Uterus (tissue), 4 donors: Measurements from ENCODE around the gene IL17RB. TPM values are rescaled to one million over a fixed set of nuclear protein-coding genes. Genes with fewer than 3 reads are reported as not detected.

ENCODE experiments used
- DNase-seq, 2 donors: peaks; one replicate each; pipeline ENCODE4 v3.0.0-alpha.2; 2019 to 2020
- H3K27ac ChIP-seq, 2 donors: fragments of 200-600 bp; sonication (generic); 1 replicate in 1 of 2; 2 replicates in 1 of 2; pipeline ENCODE4 v1.5.1; 2016 to 2018
- H3K27me3 ChIP-seq, 2 donors: fragments of 200-600 bp; sonication (generic); one replicate each; pipeline ENCODE4 v1.5.1; 2018 to 2019; ENCODE audit warnings: control low read depth in 1 of 2
- H3K36me3 ChIP-seq, 2 donors: fragments of 200-600 bp; sonication (generic); one replicate each; pipeline ENCODE4 v1.5.1; 2019; ENCODE audit warnings: control low read depth in 1 of 2
- H3K4me1 ChIP-seq, 2 donors: fragments of 200-600 bp; sonication (generic); one replicate each; pipeline ENCODE4 v1.5.1; 2018 to 2019; ENCODE audit warnings: control low read depth in 1 of 2
- H3K4me3 ChIP-seq, 2 donors: fragments of 200-600 bp; sonication (generic); 1 replicate in 1 of 2; 2 replicates in 1 of 2; pipeline ENCODE4 v1.5.1; 2018 to 2019; ENCODE audit warnings: mild to moderate bottlenecking in 1 of 2
- H3K9me3 ChIP-seq, 2 donors: fragments of 200-600 bp; sonication (generic); one replicate each; pipeline ENCODE4 v1.5.1; 2019; ENCODE audit warnings: control low read depth in 1 of 2
- POLR2A ChIP-seq, 2 donors: fragments of 450-650 bp; IDR thresholded peaks; one replicate each; pipeline ENCODE4 v1.6.1; 2016; ENCODE audit warnings: antibody characterized with exemption in 2 of 2, mild to moderate bottlenecking in 1 of 2, moderate library complexity in 1 of 2
- intact Hi-C: fragments of 100-400 bp; cut with DNase I; formaldehyde crosslinking; loops from one replicate; pipeline ENCODE4 v1.15.1; 2023; ENCODE audit warnings: low total_unique reads
- total RNA-seq, 4 donors: library from RNA; depleted of rRNA in 3 of 4; stranded (reverse); fragments of >200 nt in 3 of 4; gene quantifications; one replicate each; pipeline versions ENCODE4 v1.1.0 to v1.2.4, GENCODE V29; 2014 to 2023
- TF ChIP-seq, protein P1 (sequence below), 4 experiments: fragments of 200-600 bp in 2 of 4; fragments of 450-650 bp in 2 of 4; sonication (generic) in 2 of 4; IDR thresholded peaks; one replicate each; pipeline ENCODE4 v1.5.1; 2016 to 2019; ENCODE audit warnings: antibody characterized with exemption in 4 of 4, mild to moderate bottlenecking in 2 of 4, moderate library complexity in 1 of 4
- donor health status: DM: yes; HTN: yes; CAD: no.

IL17RB gene
- total RNA-seq, 4 donors from 2014 or later: 1.3 to 4.6 (median 2.8) TPM; not detected in 1

DNA sequence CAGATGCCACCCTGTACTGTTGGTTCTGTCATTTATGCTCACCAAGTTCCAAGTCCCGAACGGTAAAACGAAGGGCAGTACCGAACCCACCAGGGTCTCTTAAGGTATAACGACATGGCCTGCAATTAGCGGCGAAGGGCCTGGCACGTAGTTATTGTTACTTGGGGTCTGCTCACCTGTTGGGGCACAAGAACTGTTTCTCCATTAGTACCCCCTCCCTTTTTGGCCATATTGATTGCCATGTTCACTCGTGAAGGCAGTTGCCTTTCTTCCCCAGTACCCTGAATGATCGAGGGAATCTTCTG lies 435 bp downstream of the IL17RB start:
- H3K27ac ChIP-seq: peak overlapping the region in 1 of 2 donors; percentile 87
- H3K4me3 ChIP-seq: peak overlapping the region; percentile 24 to 71
- no peaks in the 10 kb centered on the region for H3K9me3 ChIP-seq
- no peaks in the 10 kb centered on the region for H3K27me3 ChIP-seq
- DNase-seq: no peak
- H3K36me3 ChIP-seq: no peaks in the 10 kb centered on the region
- intact Hi-C loops: no loop called here
- TF ChIP-seq, protein P1, sequence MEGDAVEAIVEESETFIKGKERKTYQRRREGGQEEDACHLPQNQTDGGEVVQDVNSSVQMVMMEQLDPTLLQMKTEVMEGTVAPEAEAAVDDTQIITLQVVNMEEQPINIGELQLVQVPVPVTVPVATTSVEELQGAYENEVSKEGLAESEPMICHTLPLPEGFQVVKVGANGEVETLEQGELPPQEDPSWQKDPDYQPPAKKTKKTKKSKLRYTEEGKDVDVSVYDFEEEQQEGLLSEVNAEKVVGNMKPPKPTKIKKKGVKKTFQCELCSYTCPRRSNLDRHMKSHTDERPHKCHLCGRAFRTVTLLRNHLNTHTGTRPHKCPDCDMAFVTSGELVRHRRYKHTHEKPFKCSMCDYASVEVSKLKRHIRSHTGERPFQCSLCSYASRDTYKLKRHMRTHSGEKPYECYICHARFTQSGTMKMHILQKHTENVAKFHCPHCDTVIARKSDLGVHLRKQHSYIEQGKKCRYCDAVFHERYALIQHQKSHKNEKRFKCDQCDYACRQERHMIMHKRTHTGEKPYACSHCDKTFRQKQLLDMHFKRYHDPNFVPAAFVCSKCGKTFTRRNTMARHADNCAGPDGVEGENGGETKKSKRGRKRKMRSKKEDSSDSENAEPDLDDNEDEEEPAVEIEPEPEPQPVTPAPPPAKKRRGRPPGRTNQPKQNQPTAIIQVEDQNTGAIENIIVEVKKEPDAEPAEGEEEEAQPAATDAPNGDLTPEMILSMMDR (IDR thresholded peaks at IDR 0.05): no peak
- TF ChIP-seq POLR2A (IDR thresholded peaks at IDR 0.05): no peak
- peaks cover 0 to 3% of the 10 kb centered on the region in 2 donors for H3K4me1 ChIP-seq

- Histone ChIP-seq H3K36me3 (no peaks in the 10 kb centered on the region), H3K27ac (no peak overlapping the region), H3K4me3 (no peak overlapping the region), H3K9me3 (no peaks in the 10 kb centered on the region), H3K4me1 (no peaks in the 10 kb centered on the region), H3K27me3 (no peaks in the 10 kb centered on the region)
- no peak for DNase-seq
- TF ChIP-seq, protein P1 (IDR thresholded peaks at IDR 0.05): no peak
- TF ChIP-seq POLR2A (IDR thresholded peaks at IDR 0.05): no peak
- intact Hi-C loops: no loop called here
Observed at GRCh38 chr3:53849916-53850315, 3.5 kb downstream of the IL17RB start.

DNA sequence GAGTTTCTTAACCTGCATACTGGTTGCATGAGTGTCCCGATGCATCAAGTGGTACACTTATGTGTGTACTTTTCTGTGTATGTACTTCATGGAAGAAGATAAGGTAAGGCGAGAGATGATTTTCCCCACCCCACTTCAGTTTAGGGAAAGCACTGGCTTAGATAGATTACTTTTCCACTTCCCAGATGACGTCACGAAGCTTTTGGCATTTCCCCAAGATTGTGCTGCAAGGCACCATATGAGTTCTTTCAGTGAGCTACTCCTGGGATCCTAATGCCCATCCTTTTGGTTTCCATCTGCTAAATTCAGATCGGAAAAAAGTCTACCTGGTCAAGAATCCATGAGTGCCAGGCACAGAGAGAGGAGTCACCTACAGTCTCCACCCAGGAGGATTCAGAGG lies 4.5 kb downstream of the IL17RB start:
- Histone ChIP-seq H3K27ac (no peak overlapping the region), H3K9me3 (no peaks in the 10 kb centered on the region), H3K36me3 (no peaks in the 10 kb centered on the region), H3K27me3 (no peaks in the 10 kb centered on the region), H3K4me3 (no peak overlapping the region), H3K4me1 (no peaks in the 10 kb centered on the region)
- DNase-seq: peak; percentile 38 to 41
- intact Hi-C loops: no loop called here
- TF ChIP-seq, protein P1 (IDR thresholded peaks at IDR 0.05): no peak
- TF ChIP-seq POLR2A (IDR thresholded peaks at IDR 0.05): no peak

DNA sequence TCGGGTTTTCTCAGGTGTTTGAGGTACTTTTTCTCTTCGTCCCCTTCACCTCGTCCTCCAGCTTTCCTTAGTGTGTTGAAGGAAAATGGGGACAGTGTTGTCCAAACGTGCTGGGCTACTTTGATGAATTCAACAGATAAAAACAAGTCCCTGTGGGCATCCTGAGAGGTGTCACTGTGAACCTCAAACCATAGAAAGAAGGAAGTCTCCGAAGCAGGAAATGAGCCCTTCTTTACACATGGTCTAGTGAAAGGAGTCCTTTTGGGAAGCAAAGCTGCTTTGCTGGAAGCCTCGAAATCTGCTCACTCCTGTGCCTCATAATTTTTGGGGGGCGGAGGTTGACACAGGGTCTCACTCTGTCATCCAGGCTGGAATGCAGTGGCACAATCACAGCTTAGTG lies 10.6 kb downstream of the IL17RB start:
- no peak for DNase-seq
- Histone ChIP-seq H3K4me3 (no peak overlapping the region), H3K27ac (no peak overlapping the region), H3K27me3 (no peaks in the 10 kb centered on the region), H3K9me3 (no peaks in the 10 kb centered on the region), H3K4me1 (no peaks in the 10 kb centered on the region), H3K36me3 (no peaks in the 10 kb centered on the region)
- intact Hi-C loops: no loop called here
- no peak for TF ChIP-seq POLR2A (IDR thresholded peaks at IDR 0.05)

DNA sequence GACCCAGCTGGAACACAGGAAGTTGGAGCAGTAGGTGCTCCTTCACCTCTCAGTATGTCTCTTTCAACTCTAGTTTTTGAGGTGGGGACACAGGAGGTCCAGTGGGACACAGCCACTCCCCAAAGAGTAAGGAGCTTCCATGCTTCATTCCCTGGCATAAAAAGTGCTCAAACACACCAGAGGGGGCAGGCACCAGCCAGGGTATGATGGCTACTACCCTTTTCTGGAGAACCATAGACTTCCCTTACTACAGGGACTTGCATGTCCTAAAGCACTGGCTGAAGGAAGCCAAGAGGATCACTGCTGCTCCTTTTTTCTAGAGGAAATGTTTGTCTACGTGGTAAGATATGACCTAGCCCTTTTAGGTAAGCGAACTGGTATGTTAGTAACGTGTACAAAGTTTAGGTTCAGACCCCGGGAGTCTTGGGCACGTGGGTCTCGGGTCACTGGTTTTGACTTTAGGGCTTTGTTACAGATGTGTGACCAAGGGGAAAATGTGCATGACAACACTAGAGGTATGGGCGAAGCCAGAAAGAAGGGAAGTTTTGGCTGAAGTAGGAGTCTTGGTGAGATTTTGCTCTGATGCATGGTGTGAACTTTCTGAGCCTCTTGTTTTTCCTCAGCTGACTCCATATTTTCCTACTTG lies 11.9 kb downstream of the IL17RB start:
- Histone ChIP-seq H3K4me1 (no peaks in the 10 kb centered on the region), H3K27ac (no peak overlapping the region), H3K4me3 (no peak overlapping the region), H3K36me3 (no peaks in the 10 kb centered on the region), H3K27me3 (no peaks in the 10 kb centered on the region), H3K9me3 (no peaks in the 10 kb centered on the region)
- TF ChIP-seq POLR2A (IDR thresholded peaks at IDR 0.05): no peak
- TF ChIP-seq, protein P1 (IDR thresholded peaks at IDR 0.05): no peak
- no peak for DNase-seq
- intact Hi-C loops: no loop called here

- Histone ChIP-seq H3K4me3 (no peak overlapping the region), H3K36me3 (no peaks in the 10 kb centered on the region), H3K9me3 (no peaks in the 10 kb centered on the region), H3K4me1 (no peaks in the 10 kb centered on the region), H3K27me3 (no peaks in the 10 kb centered on the region), H3K27ac (no peak overlapping the region)
- DNase-seq: no peak
- TF ChIP-seq POLR2A (IDR thresholded peaks at IDR 0.05): no peak
- TF ChIP-seq, protein P1 (IDR thresholded peaks at IDR 0.05): no peak
- intact Hi-C loops: no loop called here
Observed at GRCh38 chr3:53859178-53859577, 12.8 kb downstream of the IL17RB start.
